ENCODE measurements around the gene AQP4.

DNA sequence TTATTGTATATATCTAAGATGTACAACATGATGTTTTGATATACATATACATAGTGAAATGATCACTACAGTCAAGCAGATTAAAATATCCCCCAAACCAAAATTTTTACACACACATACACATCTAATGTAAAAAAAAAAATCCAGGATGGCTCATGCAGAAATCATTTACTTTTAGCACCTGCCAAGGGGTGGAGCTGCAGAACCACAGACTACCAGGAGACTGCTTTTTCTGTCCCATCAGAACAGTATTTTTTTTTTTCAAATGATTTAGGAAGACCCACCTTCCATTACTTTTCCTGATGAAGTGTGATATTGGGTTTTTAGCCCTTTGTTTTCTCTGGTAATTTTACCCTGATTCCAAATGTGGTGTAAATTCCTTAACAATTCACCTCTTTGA, 61.9 kb downstream of the AQP4 start:
- TF ChIP-seq TAF1 (IDR thresholded peaks at IDR 0.05; ENCODE audit: low read depth, low read length) (no peak), POLR2AphosphoS5 (IDR thresholded peaks at IDR 0.05; ENCODE audit: low read depth, low read length) (no peak)

Data from GM12891 (cell line).